ENCODE data around the gene VGLL4.

DNA sequence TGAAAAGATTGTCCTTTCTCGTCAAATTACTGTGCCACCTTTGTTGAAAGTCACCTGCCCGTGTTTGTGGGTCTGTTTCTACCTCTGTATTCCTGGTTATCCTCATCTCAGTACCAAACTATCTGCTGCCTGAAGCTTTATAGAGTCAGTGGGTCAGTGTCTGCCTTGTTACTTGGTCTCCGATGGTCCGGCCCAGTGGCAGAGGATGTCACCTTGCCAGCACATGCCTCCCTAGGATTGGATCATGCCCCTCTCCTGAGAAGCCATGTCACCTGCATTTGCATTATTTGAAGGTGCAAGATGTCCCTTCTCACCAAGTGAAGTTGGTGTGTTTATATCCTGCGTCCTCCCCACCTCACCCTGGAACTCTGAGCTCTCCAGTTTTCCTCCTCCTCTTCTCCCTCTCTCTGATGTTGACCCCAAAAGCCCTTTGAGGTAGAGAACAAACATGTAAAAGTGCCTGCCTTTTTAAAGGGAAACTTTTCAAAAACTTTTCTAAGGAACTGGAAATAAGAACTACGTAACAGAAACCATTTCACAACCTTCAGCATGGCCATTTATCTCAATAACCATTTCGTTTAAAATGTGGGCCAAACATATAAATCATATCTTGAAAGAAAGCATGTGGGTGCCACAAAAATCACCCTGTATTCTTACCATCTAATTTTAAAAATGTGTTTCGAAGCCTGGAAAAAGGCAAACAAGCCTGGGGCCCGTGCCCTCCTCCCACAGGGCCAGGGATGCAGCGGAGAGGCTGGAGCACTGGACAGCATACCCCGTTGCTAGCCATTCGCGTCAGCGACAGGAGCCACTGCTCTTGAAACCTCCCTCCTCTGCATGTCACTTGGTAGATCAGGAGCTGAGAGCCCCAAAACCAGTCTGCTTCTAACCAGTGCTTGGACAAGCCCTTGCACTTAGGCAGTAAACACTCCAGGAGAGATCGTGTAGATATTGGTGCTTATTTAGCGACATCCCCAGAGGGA is 102.1 kb downstream of the VGLL4 start:
- TF ChIP-seq CTCF (conservative IDR thresholded peaks at IDR 0.05; ENCODE audit: low read length) (no peak), EZH2phosphoT487 (IDR thresholded peaks at IDR 0.05; ENCODE audit: borderline replicate concordance) (no peak)

Data from Loucy (cell line).